Peyer's patch (tissue), 4 donors: ENCODE results near the gene CACNA1I. TPM values are rescaled to one million over a fixed set of nuclear protein-coding genes. Genes with fewer than 3 reads are reported as not detected.
"Not testable (repeated sequence)": the region's sequence is repeated elsewhere in the genome, so short reads cannot be mapped to it uniquely, and the experiment has no call there.

Experiments
- DNase-seq, 3 donors: peaks; one replicate each; pipeline ENCODE4 v3.0.0-alpha.2; 2017 to 2019
- H3K27ac ChIP-seq, 4 donors: fragments of 200-600 bp; sonication (generic); one replicate each; pipeline ENCODE4 v1.5.1; 2016 to 2019
- H3K27me3 ChIP-seq, 2 donors: fragments of 200-600 bp; sonication (generic); one replicate each; pipeline ENCODE4 v1.5.1; 2019
- H3K36me3 ChIP-seq, 3 donors: fragments of 200-600 bp; sonication (generic); one replicate each; pipeline ENCODE4 v1.5.1; 2016 to 2019
- H3K4me1 ChIP-seq, 4 donors: fragments of 200-600 bp; sonication (generic); one replicate each; pipeline ENCODE4 v1.5.1; 2016 to 2019
- H3K4me3 ChIP-seq, 4 donors: fragments of 200-600 bp; sonication (generic); 1 replicate in 3 of 4; 2 replicates in 1 of 4; pipeline ENCODE4 v1.5.1; 2016 to 2019; ENCODE audit warnings: mild to moderate bottlenecking in 1 of 4
- H3K9me3 ChIP-seq, 4 donors: fragments of 200-600 bp; sonication (generic); one replicate each; pipeline ENCODE4 v1.5.1; 2016 to 2019; ENCODE audit warnings: mild to moderate bottlenecking in 1 of 4
- POLR2A ChIP-seq, 2 donors: fragments of 450-650 bp; IDR thresholded peaks; one replicate each; pipeline ENCODE4 v1.5.1; 2017; ENCODE audit warnings: antibody characterized with exemption in 2 of 2, mild to moderate bottlenecking in 2 of 2, moderate library complexity in 2 of 2
- total RNA-seq, 4 donors: library from RNA; depleted of rRNA; stranded (reverse); fragments of >200 nt; gene quantifications; one replicate each; pipeline ENCODE4 v1.1.0, GENCODE V29; 2016
- TF ChIP-seq, protein P1 (sequence below), 6 experiments: fragments of 450-650 bp in 4 of 6; fragments of 200-600 bp in 2 of 6; sonication (generic) in 1 of 6; IDR thresholded peaks; one replicate each; pipeline ENCODE4 v1.5.1; 2017 to 2019; ENCODE audit warnings: antibody characterized with exemption in 6 of 6, mild to moderate bottlenecking in 3 of 6, moderate library complexity in 1 of 6

Gene CACNA1I
- total RNA-seq = 1 to 10 TPM in 3 of 4 donors, under 1 TPM in 1; 0.95 to 6.6 (median 1.6) TPM

- no peak within 1 kb of the TSS for H3K27ac ChIP-seq
- no peaks in the 10 kb centered on the region for H3K27me3 ChIP-seq
- no peak for DNase-seq
- no peak within 1 kb of the TSS for H3K4me3 ChIP-seq
- no peaks in the 10 kb centered on the region for H3K9me3 ChIP-seq
- H3K36me3 ChIP-seq = no peaks in the 10 kb centered on the region
- peaks cover 0 to 6% (median 0%) of the 10 kb centered on the region in 4 donors for H3K4me1 ChIP-seq
- TF ChIP-seq, protein P1, sequence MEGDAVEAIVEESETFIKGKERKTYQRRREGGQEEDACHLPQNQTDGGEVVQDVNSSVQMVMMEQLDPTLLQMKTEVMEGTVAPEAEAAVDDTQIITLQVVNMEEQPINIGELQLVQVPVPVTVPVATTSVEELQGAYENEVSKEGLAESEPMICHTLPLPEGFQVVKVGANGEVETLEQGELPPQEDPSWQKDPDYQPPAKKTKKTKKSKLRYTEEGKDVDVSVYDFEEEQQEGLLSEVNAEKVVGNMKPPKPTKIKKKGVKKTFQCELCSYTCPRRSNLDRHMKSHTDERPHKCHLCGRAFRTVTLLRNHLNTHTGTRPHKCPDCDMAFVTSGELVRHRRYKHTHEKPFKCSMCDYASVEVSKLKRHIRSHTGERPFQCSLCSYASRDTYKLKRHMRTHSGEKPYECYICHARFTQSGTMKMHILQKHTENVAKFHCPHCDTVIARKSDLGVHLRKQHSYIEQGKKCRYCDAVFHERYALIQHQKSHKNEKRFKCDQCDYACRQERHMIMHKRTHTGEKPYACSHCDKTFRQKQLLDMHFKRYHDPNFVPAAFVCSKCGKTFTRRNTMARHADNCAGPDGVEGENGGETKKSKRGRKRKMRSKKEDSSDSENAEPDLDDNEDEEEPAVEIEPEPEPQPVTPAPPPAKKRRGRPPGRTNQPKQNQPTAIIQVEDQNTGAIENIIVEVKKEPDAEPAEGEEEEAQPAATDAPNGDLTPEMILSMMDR (IDR thresholded peaks at IDR 0.05) = no peak
- no peak for TF ChIP-seq POLR2A (IDR thresholded peaks at IDR 0.05)
Measured at GRCh38 chr22:39570665-39571064, at the start of gene CACNA1I. Gene CACNA1I, plus strand, starts transcription at chr22:39570753. Its CDS starts 0 bp downstream, at chr22:39570753.

DNA sequence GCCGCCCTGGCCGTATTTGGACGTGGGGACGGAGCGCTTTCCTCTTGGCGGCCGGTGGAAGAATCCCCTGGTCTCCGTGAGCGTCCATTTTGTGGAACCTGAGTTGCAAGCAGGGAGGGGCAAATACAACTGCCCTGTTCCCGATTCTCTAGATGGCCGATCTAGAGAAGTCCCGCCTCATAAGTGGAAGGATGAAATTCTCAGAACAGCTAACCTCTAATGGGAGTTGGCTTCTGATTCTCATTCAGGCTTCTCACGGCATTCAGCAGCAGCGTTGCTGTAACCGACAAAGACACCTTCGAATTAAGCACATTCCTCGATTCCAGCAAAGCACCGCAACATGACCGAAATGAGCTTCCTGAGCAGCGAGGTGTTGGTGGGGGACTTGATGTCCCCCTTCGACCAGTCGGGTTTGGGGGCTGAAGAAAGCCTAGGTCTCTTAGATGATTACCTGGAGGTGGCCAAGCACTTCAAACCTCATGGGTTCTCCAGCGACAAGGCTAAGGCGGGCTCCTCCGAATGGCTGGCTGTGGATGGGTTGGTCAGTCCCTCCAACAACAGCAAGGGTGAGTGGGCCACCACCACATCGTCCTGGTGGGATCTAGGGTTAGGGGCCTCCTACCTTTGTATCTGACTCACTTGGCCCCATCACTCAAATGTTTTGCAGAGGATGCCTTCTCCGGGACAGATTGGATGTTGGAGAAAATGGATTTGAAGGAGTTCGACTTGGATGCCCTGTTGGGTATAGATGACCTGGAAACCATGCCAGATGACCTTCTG lies 49.3 kb upstream of the CACNA1I start:
- H3K4me3 ChIP-seq = peak overlapping the region; percentile 96 to 100 (median 98)
- H3K36me3 ChIP-seq = peaks cover 0 to 46% (median 0%) of the 10 kb centered on the region in 3 donors
- DNase-seq, H3K27me3 ChIP-seq, H3K9me3 ChIP-seq: not testable (repeated sequence)
- peaks cover 0 to 44% (median 22%) of the 10 kb centered on the region in 4 donors for H3K4me1 ChIP-seq
- peak overlapping the region; percentile 97 to 99 (median 98) for H3K27ac ChIP-seq
- TF ChIP-seq, protein P1 (IDR thresholded peaks at IDR 0.05) = peak in 1 of 6 experiments; percentile 2

GRCh38 chr22:39522091-39522490 lies 48.5 kb upstream of the CACNA1I start:
- Histone ChIP-seq H3K36me3 (peaks cover 0 to 40% (median 0%) of the 10 kb centered on the region in 3 donors), H3K4me3 (peak overlapping the region; percentile 96 to 100 (median 98)), H3K27ac (peak overlapping the region; percentile 97 to 99 (median 98)), H3K4me1 (peaks cover 0 to 50% (median 27%) of the 10 kb centered on the region in 4 donors)
- not testable (repeated sequence) for H3K27me3 ChIP-seq, DNase-seq, H3K9me3 ChIP-seq

DNA sequence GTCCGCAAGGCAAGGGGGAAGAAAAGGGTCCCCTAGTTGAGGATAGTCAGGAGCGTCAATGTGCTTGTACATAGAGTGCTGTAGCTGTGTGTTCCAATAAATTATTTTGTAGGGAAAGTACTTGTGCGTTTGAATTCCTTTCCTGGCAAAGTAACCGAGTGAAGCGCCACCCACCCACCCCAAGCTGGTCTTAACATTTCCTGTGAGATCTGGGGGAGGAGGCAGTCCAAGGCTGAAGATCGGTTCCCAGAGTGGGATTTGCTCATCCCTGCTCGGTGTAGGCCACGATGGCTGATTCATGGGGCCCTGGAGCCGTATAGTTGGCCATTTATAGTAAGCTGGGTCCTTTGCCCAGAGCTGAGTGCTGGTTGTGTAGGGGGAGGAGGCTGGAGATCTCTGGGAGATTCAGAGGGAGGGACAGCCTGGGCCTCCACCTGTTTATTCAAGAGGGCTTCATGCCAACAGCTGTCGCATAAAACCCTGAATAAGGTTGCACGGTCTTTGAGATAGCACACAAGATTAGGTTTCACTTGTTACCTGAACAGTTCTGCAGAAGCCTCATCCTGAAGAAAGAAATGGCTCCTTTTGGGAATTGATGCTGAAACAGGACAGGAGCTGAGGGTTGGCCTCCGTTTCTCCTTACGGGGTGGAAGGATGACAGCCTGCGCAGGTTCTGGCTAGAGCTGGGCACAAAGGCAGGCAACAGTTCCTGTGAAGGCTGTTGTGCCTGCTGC lies 47.8 kb upstream of the CACNA1I start:
- Histone ChIP-seq H3K4me3 (peak overlapping the region; percentile 0 to 98 (median 96)), H3K27me3 (no peaks in the 10 kb centered on the region), H3K9me3 (no peaks in the 10 kb centered on the region), H3K27ac (peak overlapping the region; percentile 20 to 98 (median 75)), H3K36me3 (peaks cover 0 to 37% (median 0%) of the 10 kb centered on the region in 3 donors), H3K4me1 (peaks cover 5 to 56% (median 32%) of the 10 kb centered on the region in 4 donors)
- TF ChIP-seq, protein P1 (IDR thresholded peaks at IDR 0.05) = no peak
- TF ChIP-seq POLR2A (IDR thresholded peaks at IDR 0.05) = peak in 1 of 2 donors; percentile 20
- peak in 1 of 3 donors; percentile 54 for DNase-seq

- DNase-seq = no peak
- peak overlapping the region in 2 of 4 donors; percentile 31 to 41 for H3K27ac ChIP-seq
- H3K4me3 ChIP-seq = no peak overlapping the region
- no peak for TF ChIP-seq POLR2A (IDR thresholded peaks at IDR 0.05)
- TF ChIP-seq, protein P1 (IDR thresholded peaks at IDR 0.05) = no peak
- no peaks in the 10 kb centered on the region for H3K9me3 ChIP-seq
- H3K27me3 ChIP-seq = no peaks in the 10 kb centered on the region
- peaks cover 0 to 37% (median 0%) of the 10 kb centered on the region in 3 donors for H3K36me3 ChIP-seq
- H3K4me1 ChIP-seq = peaks cover 17 to 61% (median 41%) of the 10 kb centered on the region in 4 donors
Measured at GRCh38 chr22:39524089-39524752, 46.3 kb upstream of the CACNA1I start.
